Measurements from ENCODE around the gene C7orf57. TPM values are rescaled to one million over a fixed set of nuclear protein-coding genes. Genes with fewer than 3 reads are reported as not detected.
A peak's percentile ranks its signal among the peaks of the same experiment; 100 is the strongest.

C7orf57 gene
- total RNA-seq, 1 donor from 2014 or later = 0.83 TPM

DNA sequence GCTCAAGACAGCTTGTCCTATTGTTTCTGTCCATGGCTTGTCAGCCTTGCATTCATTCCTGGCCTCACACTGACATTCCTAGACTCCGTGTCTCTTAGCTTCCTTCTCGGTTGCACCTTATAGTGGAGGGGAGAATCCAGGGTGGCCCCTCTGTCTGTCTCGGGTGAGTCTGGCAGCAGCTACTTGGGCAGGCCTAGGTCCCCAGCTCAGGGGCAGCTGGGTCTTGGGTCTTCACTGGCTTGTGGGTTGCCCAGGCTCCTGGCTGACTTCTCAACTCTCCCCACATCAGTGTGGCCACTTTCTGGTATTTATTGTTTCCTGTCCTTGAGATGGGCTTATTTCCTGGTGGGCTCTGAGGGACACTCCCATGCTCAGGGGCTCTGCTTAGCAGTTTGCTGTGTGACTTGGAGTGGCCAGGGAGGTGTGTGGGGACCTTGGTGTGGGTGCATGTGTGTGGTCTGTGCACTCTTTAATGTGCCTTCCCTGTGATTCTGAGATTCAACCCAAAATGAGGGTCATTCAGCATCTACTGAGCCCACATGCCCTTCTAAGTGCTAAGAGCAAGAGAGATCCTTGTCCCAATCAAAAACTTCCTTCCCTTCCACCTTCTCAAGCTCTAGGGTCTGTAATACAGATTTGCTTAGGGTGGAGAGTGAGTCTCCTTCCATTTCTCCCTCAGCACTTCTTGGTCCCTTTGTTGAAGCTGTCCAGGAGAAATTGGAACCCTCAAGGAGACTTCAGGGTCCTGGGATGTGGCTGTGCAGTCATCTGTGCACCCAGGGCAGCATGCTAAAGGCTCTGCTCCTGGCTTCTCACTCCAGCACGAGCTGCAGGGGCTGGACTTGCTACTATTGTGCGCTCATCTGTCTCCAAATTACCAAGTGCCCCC lies 73.9 kb downstream of the C7orf57 start:
- DNase-seq (ENCODE audit: low read depth) = no peak

DNA sequence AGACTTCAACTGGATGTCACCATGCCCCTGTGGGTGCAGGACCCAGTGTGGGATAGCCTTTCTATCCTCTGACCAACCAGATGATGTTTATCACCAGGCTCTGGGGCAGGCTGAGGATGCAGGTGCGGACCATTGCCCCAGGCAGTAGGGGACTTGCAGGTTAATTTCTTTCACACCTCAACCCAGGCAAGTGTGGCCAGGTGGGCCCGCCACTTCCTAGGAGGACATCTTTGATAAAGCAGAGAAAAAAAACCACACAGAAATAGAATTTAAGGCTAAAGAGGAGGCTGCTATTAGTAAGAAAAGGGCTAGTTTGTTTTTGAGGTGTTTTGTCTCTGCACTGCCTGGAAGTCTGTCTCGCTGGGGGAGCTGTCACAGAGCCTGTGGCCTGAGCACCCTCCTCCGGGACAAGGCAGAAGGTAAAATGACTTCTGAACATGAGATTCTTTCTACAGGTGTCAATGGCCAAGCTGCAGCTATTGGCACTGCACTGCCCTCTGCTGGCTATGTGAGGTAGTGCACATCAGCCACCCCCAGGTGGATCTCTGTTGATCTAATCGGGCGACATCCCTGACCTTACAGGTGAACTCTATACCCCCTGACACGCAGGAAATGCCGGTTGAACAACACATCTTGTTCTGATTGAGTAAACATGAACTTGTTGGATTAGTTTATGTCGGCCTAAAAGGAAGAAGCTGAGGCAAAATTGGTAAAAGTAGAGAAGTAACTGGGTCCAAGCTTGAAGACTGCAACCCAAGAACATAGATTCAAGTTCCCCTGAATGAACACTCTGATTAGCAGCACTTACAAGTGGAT lies 74.7 kb downstream of the C7orf57 start:
- DNase-seq (ENCODE audit: low read depth) = peak; percentile 67

DNA sequence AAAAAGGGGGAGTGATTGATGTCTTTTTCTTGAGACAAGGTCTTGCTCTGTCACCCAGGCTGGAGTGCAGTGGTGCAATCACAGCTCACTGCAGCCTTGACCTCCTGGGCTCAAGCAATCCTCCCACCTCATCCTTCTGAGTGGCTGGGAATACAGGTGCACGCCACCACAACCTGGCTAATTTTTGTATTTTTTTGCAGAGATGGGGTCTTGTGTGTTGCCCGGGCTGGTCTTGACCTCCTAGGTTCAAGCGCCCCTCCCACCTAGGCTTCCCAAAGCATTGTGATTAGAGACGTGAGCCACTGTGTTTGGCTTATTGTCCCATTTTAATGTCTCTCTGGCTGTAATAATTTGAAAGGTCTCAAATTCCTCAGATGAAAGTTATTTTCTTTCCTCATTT lies 75.5 kb downstream of the C7orf57 start:
- no peak for DNase-seq (ENCODE audit: low read depth)

Other genes starting within 250 kb of the C7orf57 start
- gene PKD1L1, start 87.1 kb upstream of the C7orf57 start, total RNA-seq = 0.03 and 0.10 TPM in 2 replicates
- 47.0 and 73.0 TPM in 2 replicates for gene HUS1, start 55.9 kb upstream of the C7orf57 start, total RNA-seq
- 0.32 TPM in 1 of 2 replicates, not detected in the other for gene SUN3, start 6.4 kb upstream of the C7orf57 start, total RNA-seq
- 7.5 and 7.7 TPM in 2 replicates for gene UPP1, start 53.7 kb downstream of the C7orf57 start, total RNA-seq
- 1.7 and 2.4 TPM in 2 replicates for gene ABCA13, start 135.9 kb downstream of the C7orf57 start, total RNA-seq